K562 treated with DMSO at 1 percent for 48 hours (cell line): ENCODE measurements around the gene CCDC80. TPM values are rescaled to one million over a fixed set of nuclear protein-coding genes. Genes with fewer than 3 reads are reported as not detected.

ENCODE experiments used
- total RNA-seq: library from RNA; unstranded; fragments of 300-600 nt; gene quantifications from 2 replicates; pipeline ENCODE4 v1.2.3, GENCODE V29; 2022; ENCODE audit warnings: low replicate concordance; ENCODE audit errors: extremely low read depth

The CCDC80 gene
- not detected in 2 replicates for total RNA-seq

GRCh38 chr3:112640930-112641801, at the start of gene CCDC80:
CCDC80 (minus strand) TSS chr3:112641143; CDS start chr3:112639905, 1,238 bp downstream.

GRCh38 chr3:112561734-112562529, 79.0 kb downstream of the CCDC80 start, which contains the start of the genes ATG3 and SLC35A5:
ATG3 (minus strand) TSS chr3:112561962; CDS start chr3:112561528, 434 bp downstream.
SLC35A5 (plus strand) TSS chr3:112562045; CDS start chr3:112563404, 1,359 bp downstream.

Other genes with a start within 250 kb of the CCDC80 start
- gene BTLA, start 141.7 kb downstream of the CCDC80 start, total RNA-seq, result not detected in 2 replicates
- gene ATG3, start 79.2 kb downstream of the CCDC80 start, total RNA-seq, result not detected in 2 replicates
- gene SLC35A5, start 79.1 kb downstream of the CCDC80 start, total RNA-seq, result not detected in 2 replicates
- not detected in 2 replicates for gene CD200R1L, start 205.7 kb upstream of the CCDC80 start, total RNA-seq